Endothelial cell of umbilical vein (primary cell): ENCODE measurements around the gene OLIG1. TPM values are rescaled to one million over a fixed set of nuclear protein-coding genes. Genes with fewer than 3 reads are reported as not detected.

Experiments
- BruUV-seq: library from RNA; stranded (reverse); fragments of 400-500 nt; replicated peaks from 2 replicates; lab custom pipeline; 2021; lab: Mats Ljungman, UMichigan
- CTCF ChIA-PET: fragments of 300-600, 350-600 bp; sonication (Branson Sonifier 250); formaldehyde crosslinking; loops from one replicate; lab custom pipeline; 2021; ENCODE audit warnings: antibody characterized with exemption, inconsistent platforms; lab: Charles Lee
- POLR2A ChIA-PET: fragments of 300-600, 350-600 bp; sonication (Branson Sonifier 250); formaldehyde crosslinking; loops from one replicate; lab custom pipeline; 2021; ENCODE audit warnings: antibody characterized with exemption, inconsistent platforms; lab: Charles Lee
- DNase-seq: peaks from one replicate; pipeline ENCODE4 v3.0.0-alpha.2; 2011; ENCODE audit warnings: low read depth, low spot score
- FAIRE-seq: peaks from 2 replicates; lab custom pipeline; 2011; peaks lifted over from hg19 to GRCh38; lab: Jason Lieb, UNC
- H2AFZ ChIP-seq: 2 replicates; pipeline ENCODE4 v1.6.0; 2012; ENCODE audit warnings: low read depth, low read length, control low read depth, inconsistent platforms
- H3K27ac ChIP-seq: 2 replicates; pipeline ENCODE4 v1.5.1; 2011; ENCODE audit warnings: low read depth, mild to moderate bottlenecking, control low read depth, low read length, moderate library complexity; ENCODE audit not compliant: insufficient read depth
- H3K27me3 ChIP-seq, 2 experiments: 2 replicates each; pipeline versions ENCODE4 v1.6.0 to v1.6.1; 2011; ENCODE audit warnings: low read length in 2 of 2, mixed read lengths in 1 of 2; ENCODE audit not compliant: control insufficient read depth in 2 of 2, insufficient read depth in 2 of 2
- H3K36me3 ChIP-seq, 2 experiments: 2 replicates in 1 of 2; 3 replicates in 1 of 2; pipeline ENCODE4 v1.5.1; 2011; ENCODE audit warnings: low read length in 2 of 2, mild to moderate bottlenecking in 1 of 2, moderate library complexity in 1 of 2; ENCODE audit not compliant: control insufficient read depth in 2 of 2, insufficient read depth in 2 of 2; ENCODE audit errors: extremely low read depth in 1 of 2
- H3K4me1 ChIP-seq: 3 replicates; pipeline ENCODE4 v1.5.1; 2011; ENCODE audit warnings: mild to moderate bottlenecking, low read length; ENCODE audit not compliant: control insufficient read depth, insufficient read depth; ENCODE audit errors: extremely low read depth
- H3K4me2 ChIP-seq: 2 replicates; pipeline ENCODE4 v1.6.1; 2011; ENCODE audit warnings: low read length, control low read depth, mixed read lengths; ENCODE audit not compliant: insufficient read depth
- H3K4me3 ChIP-seq, 3 experiments: fragments of 200-600 bp in 1 of 3; sonication (generic), shearing (Covaris generic) in 1 of 3; replicated peaks in 1 of 3; 2 replicates each; pipeline ENCODE4 v1.5.1; 2011 to 2016; ENCODE audit warnings: control low read depth in 3 of 3, low read length in 3 of 3, mild to moderate bottlenecking in 2 of 3, inconsistent platforms in 1 of 3, low read depth in 1 of 3, moderate library complexity in 1 of 3; ENCODE audit not compliant: insufficient read depth in 1 of 3
- H3K79me2 ChIP-seq: 2 replicates; pipeline ENCODE4 v1.6.0; 2012; ENCODE audit warnings: low read length, inconsistent platforms; ENCODE audit not compliant: control insufficient read depth, insufficient read depth
- H3K9ac ChIP-seq: replicated peaks from 2 replicates; pipeline ENCODE3; 2011; ENCODE audit warnings: low read length, control low read depth; ENCODE audit not compliant: insufficient read depth; ENCODE audit errors: extremely low read depth
- H3K9me1 ChIP-seq: replicated peaks from 3 replicates; pipeline ENCODE4 v1.6.0; 2011; ENCODE audit warnings: mild to moderate bottlenecking, low read length; ENCODE audit not compliant: control insufficient read depth, insufficient read depth; ENCODE audit errors: extremely low read depth
- H3K9me3 ChIP-seq: replicated peaks from 2 replicates; pipeline ENCODE4 v1.5.1; 2012; ENCODE audit warnings: low read length, inconsistent platforms; ENCODE audit not compliant: control insufficient read depth, insufficient read depth
- H4K20me1 ChIP-seq: replicated peaks from 2 replicates; pipeline ENCODE3; 2011; ENCODE audit warnings: mild to moderate bottlenecking, low read length; ENCODE audit not compliant: control insufficient read depth, insufficient read depth; ENCODE audit errors: extremely low read depth
- CTCF ChIP-seq, 2 donors: IDR thresholded peaks; 1 replicate in 1 of 2; 2 replicates in 1 of 2; pipeline ENCODE4 v1.5.1; 2011; ENCODE audit warnings: low read length in 2 of 2, mild to moderate bottlenecking in 2 of 2, moderate library complexity in 2 of 2, control low read depth in 1 of 2, inconsistent platforms in 1 of 2, low read depth in 1 of 2; ENCODE audit not compliant: insufficient read depth in 1 of 2; ENCODE audit errors: extremely low read depth in 1 of 2
- EZH2 ChIP-seq: IDR thresholded peaks from 2 replicates; pipeline ENCODE4 v1.6.1; 2012; ENCODE audit warnings: borderline replicate concordance, low read depth, mild to moderate bottlenecking, moderate library complexity, low read length, inconsistent platforms; ENCODE audit not compliant: severe bottlenecking
- FOS ChIP-seq: IDR thresholded peaks from 2 replicates; pipeline ENCODE4 v1.6.1; 2011; ENCODE audit warnings: mild to moderate bottlenecking, low read length, moderate library complexity, borderline replicate concordance; ENCODE audit not compliant: insufficient read depth
- GATA2 ChIP-seq: IDR thresholded peaks from 2 replicates; pipeline ENCODE4 v1.7.0; 2011; ENCODE audit warnings: low read depth, mild to moderate bottlenecking, moderate library complexity, mixed read lengths, low read length; ENCODE audit not compliant: insufficient read length, insufficient read depth
- JUN ChIP-seq: IDR thresholded peaks from 2 replicates; pipeline ENCODE4 v1.6.1; 2011; ENCODE audit warnings: borderline replicate concordance, low read depth; ENCODE audit not compliant: insufficient read length, insufficient read depth
- MAX ChIP-seq: IDR thresholded peaks from 2 replicates; pipeline ENCODE4 v1.6.1; 2011; ENCODE audit not compliant: insufficient read depth, insufficient read length
- MYC ChIP-seq: IDR thresholded peaks from one replicate; pipeline ENCODE4 v1.6.1; 2011; ENCODE audit warnings: mild to moderate bottlenecking, low read depth, low read length
- POLR2A ChIP-seq: IDR thresholded peaks from 2 replicates; pipeline ENCODE4 v1.6.1; 2012; ENCODE audit warnings: low read depth, mild to moderate bottlenecking, control low read depth, low read length
- POLR2AphosphoS5 ChIP-seq: IDR thresholded peaks from 2 replicates; pipeline ENCODE4 v1.6.1; 2012; ENCODE audit warnings: low read depth, mild to moderate bottlenecking, control low read depth, low read length, moderate library complexity; ENCODE audit not compliant: insufficient read depth
- dilution Hi-C: fragments of 300-500 bp; cut with MboI; formaldehyde crosslinking; loops from one replicate; pipeline ENCODE4 v1.15.0; 2019; ENCODE audit warnings: low sequenced_read_pairs; ENCODE audit not compliant: extremely low pct_ligation_motif_present
- intact Hi-C: fragments of 100-400 bp; cut with micrococcal nuclease; formaldehyde crosslinking; loops from one replicate; pipeline ENCODE4 v1.10.0; 2022
- polyA plus RNA-seq, 4 experiments: library from polyadenylated mRNA; depleted of rRNA in 3 of 4; stranded (reverse) in 3 of 4; unstranded in 1 of 4; fragments of >200 nt; gene quantifications; 2 replicates each; pipeline versions ENCODE4 v1.2.1 to v1.2.3, GENCODE V29; 2011 to 2012; ENCODE audit warnings: missing spikeins in 1 of 4
- total RNA-seq: library from RNA; stranded (reverse); gene quantifications from 2 replicates; pipeline ENCODE4 v1.2.3, GENCODE V29; 2021

The OLIG1 gene
- total and polyA plus RNA-seq, 2 donors (not counting 3 experiments of a cell fraction or from before 2014, with no cell fraction given) = not detected

GRCh38 chr21:33112681-33113080 is 42.7 kb downstream of the OLIG1 start:
- FAIRE-seq (no peak), DNase-seq (no peak)
- H3K27me3 ChIP-seq = peaks cover 44 to 62% of the 10 kb centered on the region in 2 experiments
- no peaks in the 10 kb centered on the region for H4K20me1 ChIP-seq
- intact Hi-C loops (no loop called here), dilution Hi-C loops (no loop called here)
- H2AFZ ChIP-seq = no peak overlapping the region
- H3K9me3 ChIP-seq = no peaks in the 10 kb centered on the region
- H3K4me3 ChIP-seq = no peak overlapping the region
- ChIA-PET POLR2A (no interaction called here), CTCF (interaction anchor here (2.1 kb wide), 1 partner anchor 119 kb away, joined by 6 read pairs; no protein-coding TSS in a partner anchor)
- H3K9me1 ChIP-seq = no peaks in the 10 kb centered on the region
- no peaks in the 10 kb centered on the region for H3K4me1 ChIP-seq
- TF ChIP-seq GATA2 = no peak
- TF ChIP-seq MYC = no peak
- no peak for TF ChIP-seq POLR2A
- TF ChIP-seq FOS = no peak
- no peak for TF ChIP-seq EZH2
- TF ChIP-seq JUN = no peak
- TF ChIP-seq POLR2AphosphoS5 = no peak
- no peak for TF ChIP-seq MAX
- no peak for TF ChIP-seq CTCF (IDR thresholded peaks at IDR 0.05; ENCODE audit: extremely low read depth in 1 of 2, insufficient read depth in 1 of 2, low read depth in 1 of 2, low read length in 2 of 2)
- H3K36me3 ChIP-seq = no peaks in the 10 kb centered on the region
- H3K4me2 ChIP-seq = no peak overlapping the region
- BruUV-seq = no TSS peak
- no peak overlapping the region for H3K9ac ChIP-seq
- H3K79me2 ChIP-seq = no peaks in the 10 kb centered on the region
- H3K27ac ChIP-seq = no peak overlapping the region
